ENCODE measurements around the gene CEP85.

GRCh38 chr1:26307363-26307781 lies 73.4 kb downstream of the CEP85 start:
- TF ChIP-seq CTCF (conservative IDR thresholded peaks at IDR 0.05) = no peak
- no peak for TF ChIP-seq EZH2 (IDR thresholded peaks at IDR 0.05; ENCODE audit: low read depth)
